ENCODE results near the gene SSBP3. TPM values are rescaled to one million over a fixed set of nuclear protein-coding genes. Genes with fewer than 3 reads are reported as not detected.
A peak's percentile ranks its signal among the peaks of the same experiment; 100 is the strongest.

SSBP3 gene
- total and polyA plus RNA-seq, 2 experiments from 2014 or later, result 47.4 to 68.6 TPM

GRCh38 chr1:54248966-54249365 lies 157.2 kb downstream of the SSBP3 start:
- DNase-seq (ENCODE audit: low spot score) (no peak), ATAC-seq (no peak)
- H3K4me3 Mint-ChIP-seq, result no peak overlapping the region
- Histone ChIP-seq H4K20me1 (replicated peaks; ENCODE audit: insufficient read depth) (peaks cover 3% of the 10 kb centered on the region; the same call in 1 of the 2 replicates), H2AFZ (no peak overlapping the region), H3K36me3 (ENCODE audit: insufficient read depth) (peaks cover 3% of the 10 kb centered on the region; the same call in 1 of the 2 replicates), H3F3A (replicated peaks; ENCODE audit: low read depth) (no peaks in the 10 kb centered on the region), H3K4me3 (no peak overlapping the region), H3K27me3 (ENCODE audit: insufficient read depth) (no peaks in the 10 kb centered on the region), H3K4me2 (no peak overlapping the region), H3K9me2 (ENCODE audit: insufficient read depth) (no peaks in the 10 kb centered on the region), H3K27ac (ENCODE audit: low read depth) (no peak overlapping the region; the same call in 1 of the 2 replicates), H3K79me2 (replicated peaks; ENCODE audit: insufficient read depth) (no peaks in the 10 kb centered on the region), H3K4me1 (ENCODE audit: insufficient read depth) (no peaks in the 10 kb centered on the region)
- peaks cover 10% of the 10 kb centered on the region for H3K27me3 Mint-ChIP-seq (ENCODE audit: insufficient read depth, low read depth, poor library complexity)
- H3K27ac Mint-ChIP-seq, result peak overlapping the region; percentile 82
- H3K36me3 Mint-ChIP-seq (ENCODE audit: low read depth), result peaks cover 18% of the 10 kb centered on the region
- H3K4me1 Mint-ChIP-seq, result peaks cover 6% of the 10 kb centered on the region; the same call in 2 of the 3 replicates
- no peak for TF ChIP-seq STAT1 (IDR thresholded peaks at IDR 0.05; ENCODE audit: unreplicated experiment)
- no peaks in the 10 kb centered on the region for H3K9me3 Mint-ChIP-seq

- Histone ChIP-seq H3K4me2 (no peak overlapping the region), H2AFZ (no peak overlapping the region), H3K36me3 (ENCODE audit: insufficient read depth) (peaks cover 3% of the 10 kb centered on the region; the same call in 1 of the 2 replicates), H3K4me3 (no peak overlapping the region), H3F3A (replicated peaks; ENCODE audit: low read depth) (no peaks in the 10 kb centered on the region), H3K79me2 (replicated peaks; ENCODE audit: insufficient read depth) (no peaks in the 10 kb centered on the region), H3K9me2 (ENCODE audit: insufficient read depth) (no peaks in the 10 kb centered on the region), H4K20me1 (replicated peaks; ENCODE audit: insufficient read depth) (peaks cover 3% of the 10 kb centered on the region; the same call in 1 of the 2 replicates), H3K27me3 (ENCODE audit: insufficient read depth) (no peaks in the 10 kb centered on the region), H3K27ac (ENCODE audit: low read depth) (peak overlapping the region; percentile 63; the same call in 1 of the 2 replicates), H3K4me1 (ENCODE audit: insufficient read depth) (no peaks in the 10 kb centered on the region)
- Mint-ChIP-seq H3K27ac (peak overlapping the region; percentile 90), H3K4me3 (no peak overlapping the region), H3K9me3 (no peaks in the 10 kb centered on the region), H3K36me3 (ENCODE audit: low read depth) (peaks cover 23% of the 10 kb centered on the region), H3K4me1 (peaks cover 3% of the 10 kb centered on the region; the same call in 1 of the 3 replicates), H3K27me3 (ENCODE audit: insufficient read depth, low read depth, poor library complexity) (peaks cover 10% of the 10 kb centered on the region)
- no peak for DNase-seq (ENCODE audit: low spot score)
- no peak for ATAC-seq
- TF ChIP-seq ZNF462 (CRISPR knock-in tag; IDR thresholded peaks at IDR 0.05) (no peak), CTCF (conservative IDR thresholded peaks at IDR 0.05; ENCODE audit: low read depth in 2 of 2) (no peak), EZH2 (IDR thresholded peaks at IDR 0.05; ENCODE audit: low read depth, unreplicated experiment) (no peak), REST (IDR thresholded peaks at IDR 0.05; ENCODE audit: unreplicated experiment) (no peak), ETS1 (IDR thresholded peaks at IDR 0.05) (no peak), CREB1 (CRISPR knock-in tag; IDR thresholded peaks at IDR 0.05; ENCODE audit: low read depth) (no peak), NANOG (IDR thresholded peaks at IDR 0.05; ENCODE audit: borderline replicate concordance) (no peak)
These were observed 158.2 kb downstream of the SSBP3 start for GRCh38 chr1:54247863-54248515.
